ENCODE measurements around the gene UBE2D2.
"Not testable (repeated sequence)": the region's sequence is repeated elsewhere in the genome, so short reads cannot be mapped to it uniquely, and the experiment has no call there.

UBE2D2 gene

GRCh38 chr5:139560752-139561654 is at the start of gene UBE2D2:
Gene UBE2D2 (plus strand): TSS chr5:139561339. CDS start chr5:139561792, 453 bp downstream.
- peak; percentile 96 for DNase-seq

DNA sequence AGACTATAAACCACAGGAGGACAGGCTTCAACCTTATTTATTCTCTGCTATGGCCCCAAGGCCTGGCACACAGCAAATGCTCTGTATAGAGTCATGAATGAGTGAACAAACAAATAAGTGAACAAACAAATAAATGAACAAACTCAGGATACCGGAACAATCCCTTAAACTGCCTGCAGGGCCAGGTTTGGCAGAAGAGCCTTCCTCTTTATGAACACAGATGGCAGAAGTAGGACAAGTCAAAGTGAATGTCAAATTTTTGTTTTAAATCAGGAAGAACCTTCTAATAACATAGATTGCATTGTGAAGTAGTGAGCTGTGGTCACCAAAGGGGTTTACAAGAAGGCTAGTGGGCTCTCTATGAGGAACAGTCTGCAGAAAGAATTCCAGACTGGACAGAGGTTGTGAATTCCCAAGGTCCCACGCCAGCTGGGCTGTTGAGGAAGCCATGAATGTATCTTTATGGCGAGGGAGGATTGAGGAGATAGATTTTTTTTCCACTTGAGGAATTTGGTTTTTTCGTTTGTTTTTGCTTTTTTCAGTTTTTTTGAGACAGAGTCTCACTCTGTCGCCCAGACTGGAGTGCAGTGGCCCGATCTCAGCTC is 48.3 kb upstream of the UBE2D2 start:
- DNase-seq: no peak

- DNase-seq: peak; percentile 60
Measured at GRCh38 chr5:139513434-139513833, 47.7 kb upstream of the UBE2D2 start.

DNA sequence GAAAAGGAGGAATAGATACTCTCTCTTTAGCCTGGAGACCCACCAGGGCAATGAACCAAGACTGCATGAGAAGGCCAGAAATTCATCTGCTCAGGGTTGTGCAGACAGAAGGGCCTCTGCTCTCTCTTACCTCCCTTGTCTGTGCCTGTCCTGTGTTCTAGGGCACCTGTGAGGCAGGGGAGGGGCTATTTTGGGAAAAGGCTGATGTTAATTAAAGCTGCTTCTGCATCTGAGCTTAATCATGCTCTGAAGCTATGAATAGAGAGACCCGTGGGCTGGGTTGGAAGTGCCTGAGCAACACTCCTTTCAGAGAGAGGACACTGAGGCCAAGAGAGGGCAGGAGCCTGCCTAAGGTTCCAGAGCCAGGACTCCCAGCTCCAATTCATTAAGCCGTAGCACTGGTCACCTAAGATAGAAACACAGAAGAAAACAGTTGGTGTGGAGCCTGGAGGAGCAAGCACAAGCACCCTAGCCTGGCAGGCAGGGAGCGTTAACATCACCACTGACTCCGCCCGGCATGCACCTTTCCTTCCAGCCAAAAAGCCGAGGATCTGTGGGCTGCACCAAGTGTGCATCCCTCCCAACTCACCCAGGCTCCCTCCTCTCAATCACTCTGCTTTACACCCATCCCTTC is 47.2 kb upstream of the UBE2D2 start:
- no peak for DNase-seq

GRCh38 chr5:139514486-139514856 is 46.7 kb upstream of the UBE2D2 start:
- DNase-seq: no peak

DNA sequence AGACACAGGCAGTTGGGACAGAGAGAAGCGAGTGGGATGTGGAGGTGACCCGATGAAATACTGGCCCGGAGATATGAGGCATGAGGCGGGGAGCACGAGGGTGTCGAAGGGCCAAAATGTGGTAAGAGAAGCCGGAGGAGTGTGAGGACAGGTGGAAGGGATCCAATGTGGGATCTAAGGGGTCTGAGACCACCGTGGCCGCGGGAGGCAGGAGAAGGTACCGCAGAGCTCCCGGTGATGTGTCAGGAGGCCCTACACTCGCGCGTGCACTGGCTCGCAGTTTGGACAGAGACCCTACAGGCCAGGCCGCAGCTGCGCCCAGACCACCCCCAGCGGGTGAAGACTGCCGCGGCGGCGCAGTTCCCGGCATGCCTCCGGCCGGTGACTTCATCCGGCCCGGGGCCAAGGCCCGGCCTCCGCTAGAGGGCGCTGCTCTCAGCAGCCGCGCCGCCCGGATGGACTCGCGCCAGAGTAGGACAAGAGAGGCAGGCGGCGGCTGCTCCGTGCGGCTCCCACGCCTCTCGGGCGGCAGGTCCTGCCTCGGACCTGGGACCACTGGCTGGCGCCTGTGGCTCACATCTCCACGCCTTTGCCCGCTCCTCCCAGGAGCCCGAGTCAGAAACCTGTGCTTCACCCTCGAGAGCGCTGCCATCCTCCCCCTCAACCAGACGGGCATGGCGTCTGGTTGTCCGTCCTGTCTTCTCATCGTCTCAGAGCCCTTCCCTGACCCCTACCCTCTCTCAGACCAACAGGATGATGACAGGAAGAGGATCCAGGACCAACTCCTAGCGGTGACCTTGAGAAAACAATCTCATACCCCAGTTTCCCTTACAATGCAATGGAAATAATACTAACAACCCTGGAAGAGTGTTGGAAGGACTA is 43.2 kb upstream of the UBE2D2 start:
- DNase-seq: peak; percentile 85

- DNase-seq: no peak
Measured at GRCh38 chr5:139523635-139524445, 37.3 kb upstream of the UBE2D2 start.

DNA sequence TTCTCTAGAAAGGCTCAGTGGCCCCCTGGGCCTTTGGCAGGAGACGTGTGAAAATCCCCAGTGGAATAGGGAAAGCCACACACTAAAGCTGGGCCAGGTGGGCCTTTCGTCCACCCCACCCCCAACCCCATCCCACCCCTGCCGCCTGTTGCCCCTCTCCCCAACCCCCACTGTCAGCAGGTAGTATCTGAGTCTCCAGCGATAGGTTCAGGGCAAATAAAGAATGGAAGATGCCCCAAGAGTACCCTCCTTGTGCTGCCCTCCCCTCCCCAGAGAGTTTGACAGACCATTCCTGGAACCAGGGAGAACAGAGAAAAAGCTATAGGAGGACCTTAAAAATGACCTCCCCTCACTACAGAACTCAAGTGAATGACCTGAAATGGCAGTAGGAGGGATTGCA is 36.7 kb upstream of the UBE2D2 start:
- no peak for DNase-seq

DNA sequence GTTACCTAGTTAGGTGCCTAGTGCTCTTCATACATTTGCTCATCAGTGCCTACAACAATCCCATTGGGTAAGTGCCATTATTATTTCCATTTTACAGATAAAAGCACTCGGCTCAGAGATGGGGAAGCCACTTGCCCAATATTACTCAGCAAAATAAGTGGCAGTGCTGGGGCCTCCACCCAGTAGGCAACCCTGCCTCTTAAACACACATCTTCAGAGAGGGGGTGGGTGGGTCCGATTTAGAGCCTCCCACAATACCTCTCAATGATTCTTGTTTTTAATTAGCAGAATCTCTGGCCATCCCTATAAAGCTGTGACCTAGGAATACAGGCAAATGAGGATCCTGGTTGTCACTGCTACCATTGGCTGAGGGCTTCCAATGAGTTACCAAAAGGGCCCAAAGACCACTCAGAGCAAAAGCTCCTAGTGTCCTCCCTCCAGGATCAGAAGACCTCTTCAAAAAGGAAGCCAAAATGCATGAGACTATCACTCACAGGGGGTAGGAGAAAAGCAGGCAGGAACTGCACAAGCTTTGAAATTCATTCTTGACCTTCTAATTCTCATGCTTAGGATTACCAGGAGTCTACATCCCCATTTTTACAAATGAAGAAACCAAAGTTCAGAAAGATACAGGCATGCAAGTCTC is 36.1 kb upstream of the UBE2D2 start:
- DNase-seq: no peak

- not testable (repeated sequence) for DNase-seq
Measured at GRCh38 chr5:139525586-139526308, 35.4 kb upstream of the UBE2D2 start.

GRCh38 chr5:139526309-139527089 is 34.6 kb upstream of the UBE2D2 start:
- not testable (repeated sequence) for DNase-seq

DNA sequence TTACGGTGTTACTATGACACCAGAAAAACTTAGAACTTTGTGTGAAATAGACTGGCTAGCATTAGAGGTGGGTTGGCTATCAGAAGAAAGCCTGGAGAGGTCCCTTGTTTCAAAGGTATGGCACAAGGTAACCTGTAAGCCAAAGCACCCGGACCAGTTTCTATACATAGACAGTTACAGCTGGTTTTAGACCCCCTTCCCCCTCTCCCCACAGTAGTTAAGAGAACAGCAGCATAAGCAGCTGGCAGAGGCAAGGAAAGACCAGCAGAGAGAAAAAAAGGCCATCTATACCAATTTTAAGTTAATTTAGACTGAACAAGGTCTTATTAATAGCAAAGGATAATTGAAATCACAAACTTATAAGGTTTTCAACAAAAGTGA is 34.1 kb upstream of the UBE2D2 start:
- DNase-seq: not testable (repeated sequence)

GRCh38 chr5:139527896-139528467 is 33.2 kb upstream of the UBE2D2 start:
- not testable (repeated sequence) for DNase-seq

- not testable (repeated sequence) for DNase-seq
Measured at GRCh38 chr5:139528695-139529094, 32.4 kb upstream of the UBE2D2 start.

DNA sequence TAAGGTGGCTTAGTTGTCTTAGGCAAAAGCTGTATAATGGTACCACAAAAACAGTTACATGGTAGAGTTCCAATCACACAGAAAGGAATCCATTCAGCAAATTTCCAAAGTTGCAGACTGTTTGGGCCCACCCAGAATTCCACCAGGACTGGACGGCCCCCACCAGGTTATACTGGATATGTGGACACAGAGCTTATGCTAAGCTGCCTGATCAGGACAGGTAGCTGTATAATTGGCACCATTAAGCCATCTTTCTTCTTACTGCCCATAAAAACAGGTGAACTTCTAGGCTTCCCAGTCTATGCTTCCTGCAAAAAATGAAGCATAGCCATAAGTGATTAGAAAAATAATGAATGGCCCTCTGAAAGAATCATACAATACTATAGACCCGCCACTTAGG is 31.1 kb upstream of the UBE2D2 start:
- not testable (repeated sequence) for DNase-seq

DNA sequence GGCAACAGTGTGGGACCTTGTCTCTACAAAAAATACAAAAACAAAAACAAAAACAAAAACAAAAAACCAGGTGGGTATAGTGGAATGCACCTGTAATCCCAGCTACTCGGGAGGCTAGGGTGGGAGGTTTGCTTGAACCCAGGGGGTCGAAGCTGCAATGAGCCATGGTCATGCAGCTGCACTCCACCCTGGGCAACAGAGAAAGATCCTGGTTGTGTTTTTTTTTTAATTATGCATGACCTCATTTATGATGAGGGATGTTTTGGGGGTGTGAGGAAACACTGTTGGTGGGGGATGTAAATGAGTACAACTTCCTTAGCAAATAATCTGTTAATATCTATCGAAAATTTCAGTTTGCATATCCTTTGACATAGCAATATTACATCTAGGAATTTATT is 29.4 kb upstream of the UBE2D2 start:
- DNase-seq: no peak

GRCh38 chr5:139543423-139543991 is 17.6 kb upstream of the UBE2D2 start:
- peak; percentile 68 for DNase-seq

GRCh38 chr5:139546593-139546992 is 14.5 kb upstream of the UBE2D2 start:
- not testable (repeated sequence) for DNase-seq
